Testis (tissue), 2 donors: Measurements from ENCODE around the gene PARPBP.

Source experiments
- POLR2A ChIP-seq: fragments of 450-650 bp; IDR thresholded peaks from one replicate; pipeline ENCODE4 v1.6.1; 2017; ENCODE audit warnings: antibody characterized with exemption, mild to moderate bottlenecking, moderate library complexity
- TF ChIP-seq, protein P1 (sequence below), 3 experiments: fragments of 450-650 bp in 2 of 3; fragments of 200-600 bp in 1 of 3; sonication (generic) in 1 of 3; IDR thresholded peaks; one replicate each; pipeline ENCODE4 v1.5.1; 2016 to 2019; ENCODE audit warnings: antibody characterized with exemption in 3 of 3, mild to moderate bottlenecking in 2 of 3, moderate library complexity in 1 of 3

DNA sequence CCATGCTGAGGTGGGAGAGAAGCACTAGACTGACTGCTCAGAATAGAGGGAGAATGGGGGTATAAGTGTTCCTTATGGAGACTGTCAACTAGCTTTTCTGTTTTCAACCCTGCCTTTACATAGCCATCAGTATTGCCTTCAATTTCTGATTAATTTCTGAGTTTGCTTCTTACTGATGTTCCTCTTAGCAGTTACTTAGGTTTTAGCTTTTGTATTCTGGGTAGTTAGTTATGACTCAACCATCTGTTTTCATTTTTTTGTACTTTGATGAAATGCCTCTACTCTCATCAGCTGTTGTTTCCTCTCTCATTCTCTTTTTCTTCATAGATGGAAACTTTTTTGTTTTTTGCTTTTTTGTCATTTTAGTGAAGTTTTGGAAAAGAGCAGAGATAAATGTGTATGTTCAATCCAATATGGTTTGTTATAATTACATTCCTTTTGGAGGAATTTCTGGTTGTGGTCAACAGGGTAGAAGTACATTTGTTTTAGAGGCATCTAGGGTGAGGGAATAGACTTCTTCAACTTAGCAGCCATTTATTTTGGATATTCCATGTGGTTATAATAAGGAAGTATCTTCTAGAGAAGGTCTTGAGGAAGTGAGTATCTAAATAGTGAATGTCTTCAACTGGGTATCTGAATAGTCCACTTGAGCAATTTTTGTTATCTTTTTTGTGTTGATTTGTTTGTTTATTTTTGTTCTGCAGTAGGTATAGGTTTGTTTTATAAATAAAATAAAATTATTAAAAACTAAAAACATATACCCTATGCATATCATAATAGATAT lies 48.0 kb downstream of the PARPBP start:
- TF ChIP-seq, protein P1, sequence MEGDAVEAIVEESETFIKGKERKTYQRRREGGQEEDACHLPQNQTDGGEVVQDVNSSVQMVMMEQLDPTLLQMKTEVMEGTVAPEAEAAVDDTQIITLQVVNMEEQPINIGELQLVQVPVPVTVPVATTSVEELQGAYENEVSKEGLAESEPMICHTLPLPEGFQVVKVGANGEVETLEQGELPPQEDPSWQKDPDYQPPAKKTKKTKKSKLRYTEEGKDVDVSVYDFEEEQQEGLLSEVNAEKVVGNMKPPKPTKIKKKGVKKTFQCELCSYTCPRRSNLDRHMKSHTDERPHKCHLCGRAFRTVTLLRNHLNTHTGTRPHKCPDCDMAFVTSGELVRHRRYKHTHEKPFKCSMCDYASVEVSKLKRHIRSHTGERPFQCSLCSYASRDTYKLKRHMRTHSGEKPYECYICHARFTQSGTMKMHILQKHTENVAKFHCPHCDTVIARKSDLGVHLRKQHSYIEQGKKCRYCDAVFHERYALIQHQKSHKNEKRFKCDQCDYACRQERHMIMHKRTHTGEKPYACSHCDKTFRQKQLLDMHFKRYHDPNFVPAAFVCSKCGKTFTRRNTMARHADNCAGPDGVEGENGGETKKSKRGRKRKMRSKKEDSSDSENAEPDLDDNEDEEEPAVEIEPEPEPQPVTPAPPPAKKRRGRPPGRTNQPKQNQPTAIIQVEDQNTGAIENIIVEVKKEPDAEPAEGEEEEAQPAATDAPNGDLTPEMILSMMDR (IDR thresholded peaks at IDR 0.05), result no peak
- no peak for TF ChIP-seq POLR2A
